Measurements from ENCODE around the gene HPN. TPM values are rescaled to one million over a fixed set of nuclear protein-coding genes. Genes with fewer than 3 reads are reported as not detected.

Gene HPN
- total and polyA plus RNA-seq, 2 donors (not counting 3 experiments of a cell fraction or from before 2014, with no cell fraction given), result 0.10 TPM; not detected in 1

- CTCF ChIA-PET, result no interaction called here
- no peak for DNase-seq (ENCODE audit: low read depth, low spot score)
- intact Hi-C loops (cut with micrococcal nuclease) (no loop called here), dilution Hi-C loops (cut with MboI; ENCODE audit: extremely low pct_ligation_motif_present, low sequenced_read_pairs) (no loop called here)
- Histone ChIP-seq H3K9me1 (replicated peaks; ENCODE audit: control insufficient read depth, extremely low read depth, insufficient read depth, low read length) (no peaks in the 10 kb centered on the region), H3K79me2 (ENCODE audit: control insufficient read depth, insufficient read depth, low read length) (no peaks in the 10 kb centered on the region), H4K20me1 (replicated peaks; ENCODE audit: control insufficient read depth, extremely low read depth, insufficient read depth, low read length) (no peaks in the 10 kb centered on the region), H3K9me3 (replicated peaks; ENCODE audit: control insufficient read depth, insufficient read depth, low read length) (no peaks in the 10 kb centered on the region), H2AFZ (ENCODE audit: low read depth, low read length) (no peak overlapping the region), H3K4me2 (ENCODE audit: insufficient read depth, low read length) (no peak overlapping the region), H3K27me3 (ENCODE audit: control insufficient read depth in 2 of 2, insufficient read depth in 2 of 2, low read length in 2 of 2) (peaks cover 1 to 2% of the 10 kb centered on the region in 2 experiments), H3K36me3 (ENCODE audit: control insufficient read depth in 2 of 2, extremely low read depth in 1 of 2, insufficient read depth in 2 of 2, low read length in 2 of 2) (no peaks in the 10 kb centered on the region), H3K4me3 (replicated peaks in 1 of 3; ENCODE audit: insufficient read depth in 1 of 3, low read depth in 1 of 3, low read length in 3 of 3) (no peak overlapping the region), H3K9ac (replicated peaks; ENCODE audit: extremely low read depth, insufficient read depth, low read length) (no peak overlapping the region), H3K4me1 (ENCODE audit: control insufficient read depth, extremely low read depth, insufficient read depth, low read length) (no peaks in the 10 kb centered on the region), H3K27ac (ENCODE audit: insufficient read depth, low read depth, low read length) (no peak overlapping the region)
- no peak for FAIRE-seq
- TF ChIP-seq MYC (IDR thresholded peaks at IDR 0.05; ENCODE audit: low read depth, low read length), result no peak
- BruUV-seq (replicated peaks), result no TSS peak
- POLR2A ChIA-PET, result no interaction called here
Observed at GRCh38 chr19:35093941-35094647, 52.6 kb downstream of the HPN start.

- Histone ChIP-seq H3K9me1 (replicated peaks; ENCODE audit: control insufficient read depth, extremely low read depth, insufficient read depth, low read length) (no peaks in the 10 kb centered on the region), H3K9me3 (replicated peaks; ENCODE audit: control insufficient read depth, insufficient read depth, low read length) (no peaks in the 10 kb centered on the region), H2AFZ (ENCODE audit: low read depth, low read length) (no peak overlapping the region), H3K36me3 (ENCODE audit: control insufficient read depth in 2 of 2, extremely low read depth in 1 of 2, insufficient read depth in 2 of 2, low read length in 2 of 2) (no peaks in the 10 kb centered on the region), H3K79me2 (ENCODE audit: control insufficient read depth, insufficient read depth, low read length) (no peaks in the 10 kb centered on the region), H3K4me2 (ENCODE audit: insufficient read depth, low read length) (no peak overlapping the region), H3K27ac (ENCODE audit: insufficient read depth, low read depth, low read length) (no peak overlapping the region), H3K4me3 (replicated peaks in 1 of 3; ENCODE audit: insufficient read depth in 1 of 3, low read depth in 1 of 3, low read length in 3 of 3) (no peak overlapping the region), H4K20me1 (replicated peaks; ENCODE audit: control insufficient read depth, extremely low read depth, insufficient read depth, low read length) (no peaks in the 10 kb centered on the region), H3K4me1 (ENCODE audit: control insufficient read depth, extremely low read depth, insufficient read depth, low read length) (no peaks in the 10 kb centered on the region), H3K9ac (replicated peaks; ENCODE audit: extremely low read depth, insufficient read depth, low read length) (no peak overlapping the region), H3K27me3 (ENCODE audit: control insufficient read depth in 2 of 2, insufficient read depth in 2 of 2, low read length in 2 of 2) (peaks cover 0 to 1% of the 10 kb centered on the region in 2 experiments)
- POLR2A ChIA-PET, result no interaction called here
- CTCF ChIA-PET, result no interaction called here
- dilution Hi-C loops (cut with MboI; ENCODE audit: extremely low pct_ligation_motif_present, low sequenced_read_pairs), result no loop called here
- intact Hi-C loops (cut with micrococcal nuclease), result no loop called here
- FAIRE-seq (no peak), DNase-seq (ENCODE audit: low read depth, low spot score) (no peak)
- TF ChIP-seq GATA2 (IDR thresholded peaks at IDR 0.05; ENCODE audit: insufficient read depth, insufficient read length, low read depth, low read length), result no peak
- no TSS peak for BruUV-seq (replicated peaks)
Observed at GRCh38 chr19:35094656-35095055, 53.1 kb downstream of the HPN start.
